Liver (tissue), 3 donors: ENCODE data around the gene CYTH3.

ENCODE experiments used
- FOXA2 ChIP-seq: IDR thresholded peaks from 2 replicates; pipeline ENCODE4 v1.6.1; 2016; ENCODE audit warnings: antibody characterized with exemption
- GABPA ChIP-seq, 2 donors: IDR thresholded peaks in 1 of 2; conservative IDR thresholded peaks in 1 of 2; 2 replicates each; pipeline ENCODE4 v1.6.1; 2016; ENCODE audit warnings: antibody characterized with exemption in 2 of 2, mild to moderate bottlenecking in 1 of 2, moderate library complexity in 1 of 2
- JUND ChIP-seq, 2 donors: IDR thresholded peaks; 2 replicates each; pipeline ENCODE4 v1.6.1; 2016; ENCODE audit warnings: antibody characterized with exemption in 2 of 2
- RXRA ChIP-seq, 2 donors: IDR thresholded peaks; 2 replicates each; pipeline ENCODE4 v1.6.1; 2017 to 2018; ENCODE audit warnings: antibody characterized with exemption in 2 of 2, mild to moderate bottlenecking in 1 of 2
- SP1 ChIP-seq: IDR thresholded peaks from 2 replicates; pipeline ENCODE4 v1.6.1; 2018; ENCODE audit warnings: antibody characterized with exemption, mild to moderate bottlenecking
- TAF1 ChIP-seq: conservative IDR thresholded peaks from 2 replicates; pipeline ENCODE4 v1.6.1; 2016; ENCODE audit warnings: antibody characterized with exemption, mild to moderate bottlenecking
- YY1 ChIP-seq: IDR thresholded peaks from 2 replicates; pipeline ENCODE4 v1.6.1; 2016; ENCODE audit warnings: antibody characterized with exemption, mild to moderate bottlenecking
- TF ChIP-seq, protein P1 (sequence below): fragments of 150-350 bp; IDR thresholded peaks from 2 replicates; pipeline ENCODE4 v1.5.1; 2017; ENCODE audit warnings: improper control_type of control experiment, low read depth, low read length; ENCODE audit not compliant: missing input control
- donor health status: healthy.
- donor health status: healthy.

DNA sequence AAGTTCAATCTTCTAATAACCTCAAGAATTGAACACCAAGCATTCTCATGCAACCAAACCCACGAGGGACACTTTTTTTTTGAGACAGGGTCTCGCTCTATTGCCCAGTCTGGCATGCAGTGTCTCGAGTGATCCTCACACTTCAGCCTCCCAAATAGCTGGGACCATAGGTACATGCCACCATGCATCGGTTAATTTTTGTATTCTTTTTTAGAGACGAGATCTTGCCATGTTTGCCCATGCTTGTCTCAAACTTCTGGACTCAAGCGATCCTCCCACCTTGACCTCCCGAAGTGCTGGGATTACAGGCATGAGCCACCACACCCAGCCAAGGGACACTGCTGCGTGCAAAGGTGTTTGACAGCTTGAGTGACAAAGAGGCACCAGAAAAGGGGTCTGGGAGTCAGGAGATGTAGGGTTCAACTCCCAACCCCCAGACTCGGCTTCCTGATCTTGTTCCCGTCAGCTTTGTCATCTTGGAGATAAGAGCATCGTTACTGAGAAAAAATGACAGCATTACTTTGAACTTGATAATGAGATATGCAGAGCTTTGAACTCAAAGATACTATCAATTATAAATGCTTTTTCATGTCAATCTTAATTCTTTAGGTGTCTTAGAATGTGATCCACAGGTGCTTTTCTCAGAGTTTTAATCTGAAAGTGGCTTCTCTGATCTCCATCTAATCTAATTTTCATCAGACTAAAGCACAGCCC lies 1.6 kb upstream of the CYTH3 start:
- TF ChIP-seq, protein P1, sequence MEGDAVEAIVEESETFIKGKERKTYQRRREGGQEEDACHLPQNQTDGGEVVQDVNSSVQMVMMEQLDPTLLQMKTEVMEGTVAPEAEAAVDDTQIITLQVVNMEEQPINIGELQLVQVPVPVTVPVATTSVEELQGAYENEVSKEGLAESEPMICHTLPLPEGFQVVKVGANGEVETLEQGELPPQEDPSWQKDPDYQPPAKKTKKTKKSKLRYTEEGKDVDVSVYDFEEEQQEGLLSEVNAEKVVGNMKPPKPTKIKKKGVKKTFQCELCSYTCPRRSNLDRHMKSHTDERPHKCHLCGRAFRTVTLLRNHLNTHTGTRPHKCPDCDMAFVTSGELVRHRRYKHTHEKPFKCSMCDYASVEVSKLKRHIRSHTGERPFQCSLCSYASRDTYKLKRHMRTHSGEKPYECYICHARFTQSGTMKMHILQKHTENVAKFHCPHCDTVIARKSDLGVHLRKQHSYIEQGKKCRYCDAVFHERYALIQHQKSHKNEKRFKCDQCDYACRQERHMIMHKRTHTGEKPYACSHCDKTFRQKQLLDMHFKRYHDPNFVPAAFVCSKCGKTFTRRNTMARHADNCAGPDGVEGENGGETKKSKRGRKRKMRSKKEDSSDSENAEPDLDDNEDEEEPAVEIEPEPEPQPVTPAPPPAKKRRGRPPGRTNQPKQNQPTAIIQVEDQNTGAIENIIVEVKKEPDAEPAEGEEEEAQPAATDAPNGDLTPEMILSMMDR: no peak
- TF ChIP-seq YY1 (no peak), GABPA (IDR thresholded peaks at IDR 0.05 in 1 of 2, conservative IDR thresholded peaks at IDR 0.05 in 1 of 2) (no peak), SP1 (no peak), FOXA2 (no peak), RXRA (IDR thresholded peaks at IDR 0.05) (no peak), TAF1 (no peak), JUND (IDR thresholded peaks at IDR 0.05) (no peak)
